Measurements from ENCODE around the gene XPR1.

The XPR1 gene

GRCh38 chr1:180932378-180932777, 300.6 kb downstream of the XPR1 start:
- no peak for DNase-seq (ENCODE audit: low read depth)

GRCh38 chr1:180933141-180933540, 301.3 kb downstream of the XPR1 start:
- DNase-seq (ENCODE audit: low read depth) = no peak

- no peak for DNase-seq (ENCODE audit: low read depth)
Measured at GRCh38 chr1:180934563-180934962, 302.7 kb downstream of the XPR1 start.

GRCh38 chr1:180935326-180936109, 303.7 kb downstream of the XPR1 start:
- no peak for DNase-seq (ENCODE audit: low read depth)

GRCh38 chr1:180936110-180937011, 304.5 kb downstream of the XPR1 start:
- DNase-seq (ENCODE audit: low read depth) = no peak

- DNase-seq (ENCODE audit: low read depth) = no peak
Measured at GRCh38 chr1:180937012-180937372, 305.2 kb downstream of the XPR1 start.

GRCh38 chr1:180937624-180938225, 305.9 kb downstream of the XPR1 start:
- DNase-seq (ENCODE audit: low read depth) = no peak

GRCh38 chr1:180939073-180939710, 307.4 kb downstream of the XPR1 start:
- DNase-seq (ENCODE audit: low read depth) = no peak

GRCh38 chr1:180939711-180940103, 307.9 kb downstream of the XPR1 start:
- no peak for DNase-seq (ENCODE audit: low read depth)

Data from GM04503 (cell line).